GM18511 (cell line): ENCODE data around the gene TCERG1L.

Experiments
- ATAC-seq: cut with Tn5 transposase; IDR thresholded peaks from one replicate; pipeline ENCODE4 v1.9.1; 2021; ENCODE audit warnings: mild to moderate bottlenecking, moderate library complexity; ENCODE audit not compliant: unreplicated experiment

TCERG1L gene

GRCh38 chr10:131316321-131317075 is 5.0 kb upstream of the TCERG1L start:
- no peak for ATAC-seq

GRCh38 chr10:131315344-131315743 is 3.8 kb upstream of the TCERG1L start:
- ATAC-seq, result no peak

DNA sequence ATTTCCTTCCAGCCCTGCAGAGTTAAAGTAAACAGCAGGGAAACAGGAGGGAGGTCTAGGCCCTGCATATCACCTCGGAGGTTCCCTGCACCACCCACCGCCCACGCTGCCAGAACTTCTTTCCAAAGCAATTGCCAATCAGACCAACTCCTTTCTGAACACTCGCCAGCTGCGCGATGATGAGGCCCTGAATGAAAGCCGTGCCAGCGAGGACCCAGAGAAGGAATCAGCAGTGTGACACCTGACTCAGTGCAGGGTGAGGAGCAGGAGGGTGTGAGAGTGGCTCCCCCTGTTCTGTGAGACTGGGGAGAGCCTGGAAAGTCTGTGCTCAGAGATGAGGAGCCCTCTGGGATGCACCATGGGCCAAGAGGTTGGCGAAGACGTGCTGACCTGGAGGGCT is 3.3 kb upstream of the TCERG1L start:
- no peak for ATAC-seq

GRCh38 chr10:131314148-131314547 is 2.6 kb upstream of the TCERG1L start:
- ATAC-seq, result no peak

DNA sequence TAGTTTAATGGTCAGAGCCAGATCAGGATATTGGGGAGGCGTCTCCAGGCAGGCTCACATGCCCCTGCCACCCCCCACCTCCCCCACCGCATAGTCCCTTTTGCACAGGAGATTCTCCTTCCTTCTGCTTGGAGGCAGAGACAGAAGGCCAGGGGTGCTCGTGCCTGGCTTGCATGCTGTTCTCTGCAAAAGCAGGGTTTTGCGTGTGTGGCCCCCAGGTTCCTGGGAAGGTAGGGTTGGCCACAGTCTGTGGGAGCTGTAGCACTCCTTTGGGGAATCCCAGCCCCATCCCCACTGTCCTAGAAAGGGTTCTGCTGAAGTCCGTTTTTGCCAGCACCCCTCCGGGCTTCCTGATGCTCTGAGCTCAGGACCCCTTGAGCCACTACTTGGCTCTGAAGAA is 1.9 kb upstream of the TCERG1L start:
- no peak for ATAC-seq

GRCh38 chr10:131312478-131312836 is 936 bp upstream of the TCERG1L start:
- no peak for ATAC-seq

GRCh38 chr10:131311402-131311660 is 190 bp downstream of the TCERG1L start:
- no peak for ATAC-seq

GRCh38 chr10:131310551-131311401 is 745 bp downstream of the TCERG1L start:
- no peak for ATAC-seq

- ATAC-seq, result no peak
Observed at GRCh38 chr10:131310142-131310541, 1.4 kb downstream of the TCERG1L start.

GRCh38 chr10:131300508-131300907 is 11.0 kb downstream of the TCERG1L start:
- no peak for ATAC-seq

GRCh38 chr10:131290781-131291180 is 20.7 kb downstream of the TCERG1L start:
- ATAC-seq, result no peak

DNA sequence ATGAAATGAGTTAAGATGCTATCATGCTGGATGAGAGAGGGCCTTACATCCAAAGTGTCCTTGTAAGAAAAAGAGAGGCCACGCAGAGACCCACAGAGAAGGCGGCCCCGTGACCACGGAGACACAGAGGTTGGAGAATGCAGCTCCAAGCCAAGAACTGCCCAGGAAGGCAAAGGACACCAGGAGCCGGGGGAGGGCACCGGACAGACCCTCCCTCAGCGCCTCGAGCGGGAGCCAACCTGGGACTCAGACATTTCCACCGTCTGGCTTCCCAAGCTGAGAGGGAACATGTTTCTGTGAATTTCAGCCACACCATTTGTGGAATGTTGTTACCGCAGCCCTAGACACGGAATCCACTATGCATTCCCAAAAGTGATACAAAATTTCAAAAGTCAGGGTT is 22.9 kb downstream of the TCERG1L start:
- ATAC-seq, result no peak

GRCh38 chr10:131282961-131283360 is 28.6 kb downstream of the TCERG1L start:
- ATAC-seq, result no peak

DNA sequence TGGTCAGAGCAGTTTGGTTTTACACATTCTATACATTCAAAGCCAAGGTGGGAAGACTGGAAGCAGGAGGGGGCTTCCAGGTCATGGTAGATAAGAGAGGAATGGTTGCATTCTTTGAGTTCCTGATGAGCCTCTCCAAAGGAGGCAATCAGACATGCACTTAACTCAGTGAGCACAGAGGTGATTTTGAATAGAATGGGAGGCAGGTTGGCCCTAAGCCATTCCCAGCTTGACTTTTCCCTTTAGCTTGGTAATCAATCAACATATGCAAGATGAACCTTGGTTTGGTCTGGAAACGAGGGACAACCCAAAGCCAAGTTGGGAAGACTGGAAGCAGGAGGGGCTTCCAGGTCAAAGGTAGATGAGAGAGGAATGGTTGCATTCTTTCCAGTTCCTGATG is 31.4 kb downstream of the TCERG1L start:
- ATAC-seq, result no peak

GRCh38 chr10:131279516-131279915 is 32.0 kb downstream of the TCERG1L start:
- no peak for ATAC-seq

- no peak for ATAC-seq
Observed at GRCh38 chr10:131277969-131278368, 33.6 kb downstream of the TCERG1L start.

- ATAC-seq, result no peak
Observed at GRCh38 chr10:131277278-131277677, 34.2 kb downstream of the TCERG1L start.

GRCh38 chr10:131275691-131276090 is 35.8 kb downstream of the TCERG1L start:
- ATAC-seq, result no peak

DNA sequence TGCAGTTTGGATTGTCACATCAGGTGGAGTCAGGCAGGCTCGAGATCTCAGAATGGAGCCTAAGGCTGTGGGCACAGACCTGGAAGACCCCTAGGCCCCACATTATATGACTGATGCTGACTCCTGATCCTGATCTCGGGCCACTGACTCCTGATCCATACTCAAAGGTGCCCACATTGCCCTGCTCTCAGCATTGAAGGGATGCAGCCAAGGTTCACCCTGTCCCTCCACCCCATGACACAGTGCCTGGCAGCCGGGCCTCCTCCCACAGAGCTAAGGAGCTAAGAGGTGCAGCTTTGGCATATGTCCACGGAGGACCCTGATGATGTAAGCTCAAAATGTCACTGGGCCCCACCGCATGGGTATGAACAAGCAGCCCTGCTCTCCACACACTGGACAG is 36.6 kb downstream of the TCERG1L start:
- ATAC-seq, result no peak

DNA sequence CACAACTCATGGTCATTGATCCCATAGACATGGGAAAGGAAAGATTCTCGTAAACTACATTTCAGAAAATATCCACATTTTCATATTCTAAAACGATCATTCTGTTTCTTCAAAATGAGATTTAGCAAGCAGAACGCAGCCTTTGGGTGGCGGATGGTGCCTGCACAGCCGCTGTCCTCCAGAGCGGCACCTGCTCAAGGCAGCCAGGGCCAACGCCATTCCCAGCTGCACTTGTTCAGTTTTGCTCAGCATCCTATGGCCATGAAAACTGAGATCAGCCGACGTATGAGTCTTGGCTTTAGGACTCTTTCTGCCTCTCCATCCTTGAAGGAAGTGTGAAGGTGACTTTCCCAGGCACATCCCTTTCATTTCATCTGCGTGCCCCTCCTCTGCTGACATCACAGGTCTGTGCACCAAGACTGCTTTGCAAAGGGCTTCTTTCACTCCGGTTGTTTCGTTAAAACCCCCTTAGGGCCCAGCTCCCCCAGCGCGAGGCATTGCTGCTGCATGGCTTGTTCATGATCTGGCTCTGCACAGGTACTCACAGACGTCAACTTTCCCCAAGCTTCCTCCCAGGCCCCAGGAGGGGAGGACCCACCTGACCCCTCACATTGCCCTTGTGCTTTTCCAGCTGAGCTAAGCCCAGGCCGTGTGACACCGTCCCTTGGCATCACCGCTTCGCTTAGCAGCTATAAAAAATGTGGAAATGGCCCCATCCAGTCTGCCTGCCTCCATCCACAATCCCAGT is 37.2 kb downstream of the TCERG1L start:
- no peak for ATAC-seq

DNA sequence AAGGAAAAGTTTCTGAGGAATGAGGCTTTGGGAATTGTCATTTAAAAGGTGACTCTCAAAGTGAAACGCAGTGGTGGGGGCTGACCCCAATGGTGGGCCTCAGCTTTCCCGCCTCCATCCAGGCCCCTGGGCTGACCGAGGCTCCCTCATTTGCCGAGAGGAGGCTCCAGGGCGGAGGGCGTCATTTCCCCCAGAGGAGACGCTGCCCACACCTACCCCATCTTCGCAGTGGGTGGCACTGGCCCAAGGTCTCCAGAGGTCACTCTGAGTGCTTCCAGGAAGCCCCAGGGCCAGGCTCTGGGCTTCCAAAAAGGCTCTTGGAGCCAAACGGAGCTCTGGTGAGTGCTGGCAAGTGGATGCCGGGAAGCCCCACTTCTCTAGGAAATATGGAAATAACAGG is 38.0 kb downstream of the TCERG1L start:
- no peak for ATAC-seq

DNA sequence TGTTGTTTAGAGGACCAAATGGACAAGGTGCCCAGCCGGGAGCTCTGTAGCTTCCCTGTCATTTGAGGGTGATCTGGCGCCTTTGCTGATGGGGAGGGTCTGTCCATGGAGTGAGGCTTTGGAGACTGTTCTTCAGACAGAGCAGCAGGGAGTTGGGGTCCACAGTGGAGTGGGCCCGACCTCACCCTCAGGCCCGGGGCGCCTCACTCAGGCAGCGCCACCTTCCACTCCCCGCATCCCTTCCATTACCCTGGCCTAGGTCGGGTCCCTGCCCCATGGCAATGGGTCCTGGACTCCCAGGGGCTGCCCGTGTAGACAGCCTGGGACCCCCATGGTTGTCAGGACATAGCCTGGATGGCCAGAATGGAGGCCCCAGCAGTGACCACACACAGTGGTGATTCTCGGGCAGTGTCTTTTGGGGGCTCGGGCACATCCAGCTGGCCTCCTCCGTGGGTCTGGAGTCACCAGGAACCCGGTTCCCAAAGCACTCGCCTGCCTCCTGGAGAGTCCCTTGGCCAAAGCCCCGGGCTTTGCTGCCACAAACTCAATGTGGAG is 38.5 kb downstream of the TCERG1L start:
- no peak for ATAC-seq
